Measurements from ENCODE around the gene PDSS1. TPM values are rescaled to one million over a fixed set of nuclear protein-coding genes. Genes with fewer than 3 reads are reported as not detected.

PDSS1 gene
- total and polyA plus RNA-seq, 9 of the 15 experiments (the other 6 are each of a cell fraction or from before 2014, with no cell fraction given), result 11.0 to 59.5 (median 45.3) TPM

DNA sequence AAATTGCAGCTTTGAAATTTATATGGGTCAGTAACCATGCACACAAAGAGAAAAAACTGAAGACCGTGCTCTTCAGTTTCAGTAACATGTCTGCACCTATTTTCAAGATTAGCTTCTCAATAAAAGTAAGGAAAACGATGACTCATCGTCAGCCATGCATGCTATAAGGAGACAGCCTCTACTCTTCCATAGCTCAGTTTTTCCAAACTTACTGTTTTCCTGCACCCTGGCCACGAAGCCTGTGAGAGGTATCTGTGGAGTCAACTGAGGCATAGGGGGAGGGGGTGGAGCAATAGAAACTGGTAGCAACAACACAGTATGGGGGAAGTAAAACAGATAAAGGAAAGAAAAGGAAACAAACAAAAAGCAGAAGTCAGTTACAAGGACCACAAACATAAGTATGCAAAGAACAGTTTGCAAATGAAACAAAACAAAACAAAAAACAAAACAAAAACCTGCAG lies 58.0 kb downstream of the PDSS1 start (continued):
- TF ChIP-seq, protein P1, sequence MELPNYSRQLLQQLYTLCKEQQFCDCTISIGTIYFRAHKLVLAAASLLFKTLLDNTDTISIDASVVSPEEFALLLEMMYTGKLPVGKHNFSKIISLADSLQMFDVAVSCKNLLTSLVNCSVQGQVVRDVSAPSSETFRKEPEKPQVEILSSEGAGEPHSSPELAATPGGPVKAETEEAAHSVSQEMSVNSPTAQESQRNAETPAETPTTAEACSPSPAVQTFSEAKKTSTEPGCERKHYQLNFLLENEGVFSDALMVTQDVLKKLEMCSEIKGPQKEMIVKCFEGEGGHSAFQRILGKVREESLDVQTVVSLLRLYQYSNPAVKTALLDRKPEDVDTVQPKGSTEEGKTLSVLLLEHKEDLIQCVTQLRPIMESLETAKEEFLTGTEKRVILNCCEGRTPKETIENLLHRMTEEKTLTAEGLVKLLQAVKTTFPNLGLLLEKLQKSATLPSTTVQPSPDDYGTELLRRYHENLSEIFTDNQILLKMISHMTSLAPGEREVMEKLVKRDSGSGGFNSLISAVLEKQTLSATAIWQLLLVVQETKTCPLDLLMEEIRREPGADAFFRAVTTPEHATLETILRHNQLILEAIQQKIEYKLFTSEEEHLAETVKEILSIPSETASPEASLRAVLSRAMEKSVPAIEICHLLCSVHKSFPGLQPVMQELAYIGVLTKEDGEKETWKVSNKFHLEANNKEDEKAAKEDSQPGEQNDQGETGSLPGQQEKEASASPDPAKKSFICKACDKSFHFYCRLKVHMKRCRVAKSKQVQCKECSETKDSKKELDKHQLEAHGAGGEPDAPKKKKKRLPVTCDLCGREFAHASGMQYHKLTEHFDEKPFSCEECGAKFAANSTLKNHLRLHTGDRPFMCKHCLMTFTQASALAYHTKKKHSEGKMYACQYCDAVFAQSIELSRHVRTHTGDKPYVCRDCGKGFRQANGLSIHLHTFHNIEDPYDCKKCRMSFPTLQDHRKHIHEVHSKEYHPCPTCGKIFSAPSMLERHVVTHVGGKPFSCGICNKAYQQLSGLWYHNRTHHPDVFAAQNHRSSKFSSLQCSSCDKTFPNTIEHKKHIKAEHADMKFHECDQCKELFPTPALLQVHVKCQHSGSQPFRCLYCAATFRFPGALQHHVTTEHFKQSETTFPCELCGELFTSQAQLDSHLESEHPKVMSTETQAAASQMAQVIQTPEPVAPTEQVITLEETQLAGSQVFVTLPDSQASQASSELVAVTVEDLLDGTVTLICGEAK (IDR thresholded peaks at IDR 0.05), result peak; percentile 13; the same call in 1 of the 2 replicates
- TF ChIP-seq, protein P1 (CRISPR knock-in tag; IDR thresholded peaks at IDR 0.05), result no peak
- TF ChIP-seq MAFK (IDR thresholded peaks at IDR 0.05; ENCODE audit: low read length) (peak; percentile 47; the same call in 1 of the 2 replicates), ZNF253 (CRISPR knock-in tag; conservative IDR thresholded peaks at IDR 0.05) (no peak)

Data from K562 (cell line).